GM21390 (cell line): Measurements from ENCODE around the gene INF2.
A peak's percentile ranks its signal among the peaks of the same experiment; 100 is the strongest.

Source experiments
- ATAC-seq: cut with Tn5 transposase; IDR thresholded peaks from one replicate; pipeline ENCODE4 v1.9.1; 2021; ENCODE audit not compliant: unreplicated experiment

Gene INF2

DNA sequence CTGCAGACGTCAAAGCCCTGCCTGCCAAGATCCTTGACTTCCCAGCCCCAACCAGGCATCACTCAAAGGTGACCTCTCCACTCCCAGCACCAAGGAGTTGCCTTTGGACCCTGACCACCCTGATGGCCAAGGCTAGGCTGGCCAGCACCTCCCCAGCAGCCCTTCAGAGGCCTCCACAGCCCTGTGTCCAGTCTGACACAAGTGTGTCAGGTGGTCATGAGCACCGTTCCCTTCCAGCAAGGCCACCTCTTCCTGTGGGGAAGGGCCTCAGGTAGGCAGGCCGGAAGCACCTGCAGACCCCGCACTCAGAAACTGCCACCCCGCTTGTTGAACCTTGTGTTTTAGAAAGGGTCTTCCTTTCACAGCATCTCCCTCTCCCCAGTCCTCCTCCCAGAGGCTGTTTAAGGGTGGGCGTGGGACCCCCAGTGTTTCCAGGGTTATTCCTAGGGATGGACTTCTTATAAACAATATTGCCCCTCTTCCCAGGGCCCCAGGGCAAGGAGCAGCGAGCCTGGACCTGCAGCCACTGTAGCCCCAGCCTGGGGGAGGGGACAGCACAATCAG lies 13.2 kb upstream of the INF2 start:
- no peak for ATAC-seq

GRCh38 chr14:104676694-104677511 lies 12.5 kb upstream of the INF2 start:
- peak; percentile 21 for ATAC-seq

DNA sequence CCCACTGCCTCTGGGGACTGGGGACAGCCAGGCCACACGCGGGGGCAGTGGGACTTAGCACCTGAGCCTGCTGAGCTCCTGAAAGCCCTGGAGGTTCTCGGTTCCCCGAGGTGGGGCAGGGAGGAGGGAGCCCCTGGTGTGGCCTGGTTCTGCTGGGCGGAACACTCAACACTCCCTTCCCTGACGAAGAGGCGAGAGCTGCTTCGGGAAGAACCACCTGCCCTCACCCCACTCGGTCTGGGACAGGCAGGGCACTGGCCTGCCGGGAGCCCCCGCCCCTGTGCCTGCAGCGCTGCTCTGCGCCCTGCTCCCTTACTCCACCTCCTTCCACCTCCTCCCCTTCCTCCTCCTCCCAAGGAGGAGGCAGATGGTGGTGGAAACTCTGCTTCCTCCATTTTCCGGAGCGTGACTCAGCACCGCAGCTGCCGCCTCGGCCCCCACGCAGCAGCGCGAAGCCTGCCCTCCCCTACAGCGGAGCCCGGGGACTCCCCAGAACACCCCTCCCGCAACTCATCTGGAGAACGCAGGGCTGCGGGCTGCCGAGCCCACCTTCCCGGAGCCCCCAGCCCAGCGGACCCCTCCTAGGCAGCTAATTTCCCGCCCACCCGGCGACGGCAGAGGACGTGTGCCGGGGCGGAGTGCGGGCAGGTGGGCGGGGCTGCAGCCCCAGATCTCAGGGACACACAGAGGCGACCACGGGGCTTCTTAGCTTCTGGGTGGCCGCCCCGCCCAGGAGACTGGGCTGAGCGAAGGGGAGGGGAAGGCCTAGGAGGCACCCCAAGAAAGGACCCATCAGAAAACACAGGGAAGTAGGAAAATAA lies 11.7 kb upstream of the INF2 start:
- ATAC-seq = peak; percentile 45

- ATAC-seq = no peak
Observed at GRCh38 chr14:104678346-104678745, 11.1 kb upstream of the INF2 start.

- ATAC-seq = no peak
Observed at GRCh38 chr14:104678901-104679705, 10.3 kb upstream of the INF2 start.

- ATAC-seq = no peak
Observed at GRCh38 chr14:104680056-104680805, 9.2 kb upstream of the INF2 start.

DNA sequence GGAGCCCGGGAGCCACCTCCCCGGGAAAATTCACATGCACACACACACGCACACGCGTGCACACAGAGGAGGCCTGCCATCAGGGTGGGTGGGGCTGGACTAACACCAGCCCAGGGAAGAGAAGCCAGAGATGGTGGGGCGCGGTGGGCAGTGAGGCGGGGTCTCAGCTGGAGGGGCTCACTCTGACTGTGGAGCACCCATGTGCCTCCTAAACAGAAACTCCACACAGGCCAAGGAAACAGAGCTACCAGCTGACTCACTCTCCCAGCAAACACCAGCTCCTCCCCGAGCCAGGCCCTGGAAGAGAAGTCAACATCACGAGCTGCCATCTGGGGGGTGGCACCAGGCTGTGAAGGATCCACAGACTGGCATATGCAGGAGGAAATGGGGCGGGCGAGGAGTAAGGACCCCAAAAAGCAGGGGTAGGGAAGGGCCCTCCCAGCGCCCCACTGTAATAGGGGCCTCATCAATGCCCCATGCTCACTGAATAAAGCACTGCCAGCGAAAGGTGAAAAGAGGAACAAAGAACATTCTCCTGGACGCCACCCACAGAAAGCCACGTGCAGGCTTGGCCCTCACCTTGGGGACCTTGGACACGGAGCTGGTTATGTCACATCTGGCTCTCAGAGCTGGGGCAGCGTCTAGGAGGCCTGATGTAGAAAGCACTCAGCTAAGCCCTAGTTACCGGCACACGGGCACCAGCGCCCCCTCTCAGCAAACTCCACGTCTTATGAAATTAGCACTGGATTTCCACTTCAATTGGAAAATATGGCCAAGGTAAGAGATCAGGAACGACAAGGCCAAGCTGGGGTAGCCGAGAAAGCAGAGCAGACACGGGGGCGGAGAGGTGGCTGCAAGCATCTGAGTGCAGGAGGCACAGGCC lies 8.4 kb upstream of the INF2 start:
- peak; percentile 42 for ATAC-seq

DNA sequence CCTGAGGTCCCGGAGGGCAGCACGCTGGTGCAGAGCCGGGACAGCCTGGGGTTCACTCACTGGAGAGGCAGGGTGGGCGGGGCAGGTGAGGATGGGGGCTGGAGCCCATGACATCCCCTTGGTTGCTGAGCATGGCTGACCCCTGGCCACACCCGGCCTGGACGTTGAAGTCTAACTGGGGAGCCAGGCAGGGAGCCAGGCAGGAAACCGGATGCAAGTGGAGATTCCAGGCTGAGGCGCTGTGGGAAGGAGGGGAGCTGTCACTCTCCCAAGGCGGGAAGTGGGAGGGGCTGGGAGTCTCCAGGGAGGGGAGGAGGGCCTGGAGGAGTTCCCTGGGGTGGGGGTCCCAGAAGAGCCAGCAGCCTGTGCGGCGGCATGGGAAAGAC lies 7.7 kb upstream of the INF2 start:
- ATAC-seq = no peak

DNA sequence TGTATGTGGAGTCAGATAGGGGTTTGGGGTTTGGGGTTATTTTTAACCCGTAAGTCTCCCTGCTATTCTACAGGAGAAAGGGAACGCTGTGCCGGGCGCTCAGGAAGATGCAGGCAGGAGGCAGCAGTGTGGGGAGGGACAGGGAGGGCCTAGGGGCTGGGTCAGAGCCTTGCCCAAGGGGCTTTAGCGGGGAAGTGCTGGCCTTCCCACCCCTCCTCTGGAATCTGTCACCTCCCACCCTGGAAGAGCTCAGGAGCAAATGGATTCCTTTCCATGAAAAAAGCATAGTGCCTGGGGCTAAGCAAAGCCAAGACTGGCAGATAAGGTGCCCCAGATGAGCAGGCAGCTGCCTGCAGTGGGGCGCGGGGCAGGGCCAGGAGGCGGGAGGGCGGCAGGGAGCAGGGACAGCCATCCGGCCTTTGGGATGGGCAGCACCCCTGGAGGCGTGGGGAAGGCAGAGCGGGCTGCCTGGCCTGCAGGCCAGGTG lies 7.3 kb upstream of the INF2 start:
- ATAC-seq = no peak

DNA sequence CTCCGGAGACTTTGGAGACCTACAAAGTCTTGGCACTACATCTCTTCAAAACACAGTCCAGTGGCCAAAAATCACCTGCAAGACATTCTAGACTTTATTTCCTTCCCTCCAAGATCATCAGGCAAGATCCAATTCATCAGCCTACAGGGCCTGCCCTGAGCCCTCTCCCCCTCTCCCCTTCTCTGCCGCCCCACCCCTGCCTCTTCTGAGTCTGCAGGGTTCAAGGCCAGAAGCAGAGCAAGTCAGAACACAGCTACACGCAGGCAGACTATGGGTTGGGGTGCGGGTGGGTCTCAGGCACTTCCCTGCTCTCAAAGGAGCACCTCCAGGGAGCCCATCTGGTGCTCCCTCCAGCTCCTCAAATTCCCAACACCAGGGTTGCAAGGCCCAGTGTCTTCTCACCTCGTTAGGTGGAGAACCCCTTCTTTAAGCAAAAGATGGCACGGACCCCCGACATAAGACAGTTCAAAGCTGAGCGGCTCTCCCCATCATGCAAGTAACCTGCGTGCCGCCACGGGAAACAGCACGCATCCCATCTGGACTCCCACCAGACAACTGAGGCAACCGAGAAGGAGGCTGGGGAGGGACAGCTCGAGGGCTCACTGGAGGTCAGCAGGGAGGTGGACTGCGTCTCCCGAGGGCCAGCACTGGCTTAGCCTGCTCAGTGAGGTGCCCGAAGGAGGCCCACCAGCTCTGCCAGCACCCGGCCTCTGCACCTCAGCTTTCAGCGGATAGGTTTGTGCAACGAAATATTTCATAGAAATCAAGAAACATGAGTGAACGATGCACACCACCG lies 5.6 kb upstream of the INF2 start:
- no peak for ATAC-seq

- no peak for ATAC-seq
Observed at GRCh38 chr14:104684449-104684821, 5.0 kb upstream of the INF2 start.

- no peak for ATAC-seq
Observed at GRCh38 chr14:104685216-104685997, 4.0 kb upstream of the INF2 start.

GRCh38 chr14:104685998-104686610 lies 3.3 kb upstream of the INF2 start:
- ATAC-seq = no peak

GRCh38 chr14:104686624-104687517 lies 2.5 kb upstream of the INF2 start:
- no peak for ATAC-seq

- no peak for ATAC-seq
Observed at GRCh38 chr14:104687601-104688504, 1.6 kb upstream of the INF2 start.
